Endodermal cell (in vitro differentiated cells): ENCODE results near the gene SIRT3. TPM values are rescaled to one million over a fixed set of nuclear protein-coding genes. Genes with fewer than 3 reads are reported as not detected.
"Not testable (repeated sequence)": the region's sequence is repeated elsewhere in the genome, so short reads cannot be mapped to it uniquely, and the experiment has no call there.

Experiments used
- DNase-seq: peaks from one replicate; pipeline ENCODE4 v3.0.0-alpha.2; 2017
- H3K27ac ChIP-seq: 2 replicates; pipeline ENCODE4 v1.5.1; 2013; ENCODE audit warnings: mild to moderate bottlenecking, low read depth, low read length, moderate library complexity
- H3K27me3 ChIP-seq: 2 replicates; pipeline ENCODE4 v1.6.1; 2013; ENCODE audit warnings: mild to moderate bottlenecking, low read length, moderate library complexity; ENCODE audit not compliant: insufficient read depth, control insufficient read depth, poor library complexity, severe bottlenecking
- H3K36me3 ChIP-seq: 2 replicates; pipeline ENCODE4 v1.7.0; 2013; ENCODE audit warnings: mild to moderate bottlenecking, low read length, moderate library complexity; ENCODE audit not compliant: control insufficient read depth, insufficient read depth
- H3K4me1 ChIP-seq: one replicate; pipeline ENCODE4 v1.7.0; 2013; ENCODE audit warnings: low read length; ENCODE audit not compliant: control insufficient read depth, insufficient read depth
- H3K4me3 ChIP-seq: 2 replicates; pipeline ENCODE4 v1.5.1; 2013; ENCODE audit warnings: mild to moderate bottlenecking, low read length, moderate library complexity
- H3K9ac ChIP-seq: 2 replicates; pipeline ENCODE4 v1.6.1; 2013; ENCODE audit warnings: mild to moderate bottlenecking, low read length, moderate library complexity; ENCODE audit not compliant: poor library complexity, severe bottlenecking; ENCODE audit errors: extremely low read depth
- H3K9me3 ChIP-seq: 2 replicates; pipeline ENCODE4 v1.6.1; 2013; ENCODE audit warnings: mild to moderate bottlenecking, low read length, moderate library complexity; ENCODE audit not compliant: control insufficient read depth
- H3K27ac Mint-ChIP-seq: 2 replicates; pipeline ENCODE4 v1.8.0; 2020; ENCODE audit warnings: mixed read lengths
- H3K27me3 Mint-ChIP-seq: 2 replicates; pipeline ENCODE4 v1.8.0; 2021; ENCODE audit warnings: mild to moderate bottlenecking, mixed read lengths; ENCODE audit not compliant: insufficient read depth
- H3K36me3 Mint-ChIP-seq: 2 replicates; pipeline ENCODE4 v1.8.0; 2020; ENCODE audit warnings: low read depth, mixed read lengths
- H3K4me1 Mint-ChIP-seq: 2 replicates; pipeline ENCODE4 v1.8.0; 2020; ENCODE audit warnings: mixed read lengths
- H3K4me3 Mint-ChIP-seq: 2 replicates; pipeline ENCODE4 v1.8.0; 2020; ENCODE audit warnings: mild to moderate bottlenecking, moderate library complexity, mixed read lengths
- H3K9me3 Mint-ChIP-seq: 2 replicates; pipeline ENCODE4 v1.8.0; 2020; ENCODE audit warnings: mild to moderate bottlenecking, mixed read lengths
- CTCF ChIP-seq: fragments of 200-600 bp; sonication (generic); conservative IDR thresholded peaks from 2 replicates; pipeline ENCODE4 v1.5.0; 2021; ENCODE audit warnings: antibody characterized with exemption, mild to moderate bottlenecking
- whole genome bisulfite sequencing, 2 experiments: methylation state at CpG; one replicate each; pipeline versions ENCODE4 v1.1.5 to v1.1.7; 2013; ENCODE audit warnings: missing lambda C conversion rate in 2 of 2, mixed read lengths in 1 of 2; ENCODE audit not compliant: insufficient coverage in 1 of 2, insufficient read length in 1 of 2; 5-methylcytosine and 5-hydroxymethylcytosine counted together
- total RNA-seq, 2 donors: library from RNA; stranded (reverse); fragmentation: NEBNext Ultra II Directional in 1 of 2; extraction: Animal tissue kit (Norgen Biotek cat#: 25700) in 1 of 2; gene quantifications; 2 replicates in 1 of 2; 3 replicates in 1 of 2; pipeline ENCODE4 v1.2.1, GENCODE V29; 2021

The SIRT3 gene
- total RNA-seq, 2 donors from 2014 or later, result 18.1 to 28.6 TPM

- H3K4me3 Mint-ChIP-seq, result no peak overlapping the region
- 82 to 83% methylated on average over 16 to 20 of the region's 21 CpGs for WGBS, 2 experiments
- H3K36me3 Mint-ChIP-seq, result no peaks in the 10 kb centered on the region
- DNase-seq, result no peak
- peaks cover 4% of the 10 kb centered on the region for H3K27me3 Mint-ChIP-seq
- H3K4me1 Mint-ChIP-seq, result peaks cover 5% of the 10 kb centered on the region
- Histone ChIP-seq H3K9ac (no peak overlapping the region), H3K36me3 (no peaks in the 10 kb centered on the region), H3K27me3 (no peaks in the 10 kb centered on the region), H3K4me3 (no peak overlapping the region), H3K9me3 (no peaks in the 10 kb centered on the region), H3K4me1 (no peaks in the 10 kb centered on the region), H3K27ac (no peak overlapping the region)
- H3K27ac Mint-ChIP-seq, result no peak overlapping the region
- peaks cover 10% of the 10 kb centered on the region for H3K9me3 Mint-ChIP-seq
- no peak for TF ChIP-seq CTCF
Observed at GRCh38 chr11:269146-269890, 33.2 kb upstream of the SIRT3 start.

- H3K27me3 Mint-ChIP-seq, H3K4me1 ChIP-seq, H3K9ac ChIP-seq, H3K9me3 ChIP-seq, H3K27ac ChIP-seq, H3K4me3 ChIP-seq, H3K4me1 Mint-ChIP-seq, H3K36me3 ChIP-seq, H3K4me3 Mint-ChIP-seq, H3K9me3 Mint-ChIP-seq, H3K27me3 ChIP-seq, H3K36me3 Mint-ChIP-seq, H3K27ac Mint-ChIP-seq: not testable (repeated sequence)
- 89 to 90% methylated on average over 9 to 15 of the region's 16 CpGs for WGBS, 2 experiments
- peak; percentile 37 for DNase-seq
Observed at GRCh38 chr11:268716-269145, 32.6 kb upstream of the SIRT3 start.

GRCh38 chr11:267491-267994, 31.4 kb upstream of the SIRT3 start:
- peaks cover 5% of the 10 kb centered on the region for H3K4me1 Mint-ChIP-seq
- no peak for TF ChIP-seq CTCF

More at GRCh38 chr11:267491-267994, 31.4 kb upstream of the SIRT3 start:
- H3K36me3 Mint-ChIP-seq, result no peaks in the 10 kb centered on the region
- WGBS, 2 experiments, result 84 to 86% methylated on average over 9 to 17 of the region's 18 CpGs
- DNase-seq, result peak; percentile 47
- Histone ChIP-seq H3K9me3 (no peaks in the 10 kb centered on the region), H3K9ac (no peak overlapping the region), H3K4me3 (no peak overlapping the region), H3K36me3 (no peaks in the 10 kb centered on the region), H3K27me3 (no peaks in the 10 kb centered on the region), H3K27ac (no peak overlapping the region), H3K4me1 (no peaks in the 10 kb centered on the region)
- H3K9me3 Mint-ChIP-seq, result peaks cover 10% of the 10 kb centered on the region
- no peak overlapping the region for H3K4me3 Mint-ChIP-seq
- H3K27ac Mint-ChIP-seq, result no peak overlapping the region
- peaks cover 2% of the 10 kb centered on the region for H3K27me3 Mint-ChIP-seq
